ENCODE data around the gene FGF6.

Gene FGF6

GRCh38 chr12:4446335-4446734, 720 bp upstream of the FGF6 start:
- DNase-seq = no peak

DNA sequence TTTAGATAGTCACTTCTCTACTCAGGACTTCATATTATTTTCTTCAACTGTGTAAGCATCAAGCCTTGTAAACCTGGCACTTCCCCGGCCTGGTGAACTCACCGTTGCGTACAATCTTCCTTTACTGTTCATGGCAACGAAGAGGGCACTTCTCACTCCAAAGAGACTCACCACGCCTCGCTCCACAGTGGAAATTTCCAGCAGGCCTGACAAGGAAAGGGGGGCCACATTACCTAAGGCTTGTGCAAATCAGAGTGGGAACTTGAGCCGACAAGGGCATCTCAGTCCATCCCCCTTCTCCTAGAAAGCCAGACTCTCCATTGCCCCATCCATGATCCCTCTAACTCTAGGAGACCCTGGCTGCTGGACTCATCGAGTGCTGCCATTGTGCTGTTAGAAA, 1.6 kb downstream of the FGF6 start:
- no peak for DNase-seq

GRCh38 chr12:4443616-4444015, 2.0 kb downstream of the FGF6 start:
- no peak for DNase-seq

GRCh38 chr12:4441355-4442335, 4.0 kb downstream of the FGF6 start:
- no peak for DNase-seq

- no peak for DNase-seq
Measured at GRCh38 chr12:4440187-4440941, 5.3 kb downstream of the FGF6 start.

GRCh38 chr12:4439736-4440135, 5.9 kb downstream of the FGF6 start:
- DNase-seq = no peak

DNA sequence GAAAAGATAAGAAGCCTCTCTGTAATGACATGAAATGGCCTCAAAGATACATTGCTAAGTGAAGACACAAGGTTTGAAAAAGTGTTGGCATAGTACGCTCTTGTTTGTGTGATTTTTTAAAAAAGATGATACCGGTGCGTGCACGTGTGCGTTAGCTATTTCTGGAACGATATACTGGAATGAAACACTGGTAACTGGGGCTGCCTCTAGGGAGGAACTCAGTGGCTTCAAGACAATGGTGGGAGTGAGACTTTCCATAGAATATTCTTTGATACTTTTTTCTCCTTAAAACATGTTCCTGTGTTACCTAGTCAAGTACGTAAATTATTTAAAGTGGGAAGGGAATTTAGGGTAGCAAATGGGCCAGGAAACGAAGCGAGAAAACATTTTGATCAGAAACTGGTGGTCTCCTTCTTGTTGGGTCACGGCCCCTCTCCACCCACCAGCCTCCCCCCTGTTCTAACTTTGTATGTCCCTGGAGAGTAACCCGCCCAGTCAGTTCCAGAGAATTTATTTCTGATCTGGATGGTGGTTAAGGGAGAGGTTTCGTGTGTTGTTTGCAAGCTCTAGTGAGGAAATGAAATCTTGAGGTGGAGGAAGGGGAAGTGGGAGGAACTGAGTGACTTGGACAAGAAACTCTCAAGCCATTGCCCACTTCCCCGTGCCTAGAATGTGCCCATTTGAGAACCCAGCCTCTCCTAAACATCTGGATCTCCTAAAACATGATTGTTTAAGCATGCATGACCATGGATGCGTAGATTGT, 6.6 kb downstream of the FGF6 start:
- DNase-seq = no peak

DNA sequence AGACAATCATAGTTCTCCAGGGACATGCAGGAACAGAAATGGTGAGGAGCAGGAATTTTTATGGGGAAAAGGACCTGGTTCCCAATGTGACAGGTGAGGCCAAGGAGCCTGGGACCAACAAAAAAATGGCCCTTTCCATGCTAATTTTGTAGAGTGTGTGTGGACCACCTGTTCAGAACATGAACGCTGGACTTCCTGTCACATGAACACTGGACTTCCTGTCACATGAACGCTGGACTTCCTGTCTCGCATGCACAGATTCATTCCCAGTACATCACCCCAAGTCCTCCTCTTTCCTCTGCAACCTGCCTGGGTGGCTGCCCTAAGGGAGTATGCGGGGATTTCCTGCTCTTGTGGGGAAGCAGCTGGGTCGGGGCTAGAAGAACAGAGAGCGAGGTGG, 10.1 kb downstream of the FGF6 start:
- no peak for DNase-seq

DNA sequence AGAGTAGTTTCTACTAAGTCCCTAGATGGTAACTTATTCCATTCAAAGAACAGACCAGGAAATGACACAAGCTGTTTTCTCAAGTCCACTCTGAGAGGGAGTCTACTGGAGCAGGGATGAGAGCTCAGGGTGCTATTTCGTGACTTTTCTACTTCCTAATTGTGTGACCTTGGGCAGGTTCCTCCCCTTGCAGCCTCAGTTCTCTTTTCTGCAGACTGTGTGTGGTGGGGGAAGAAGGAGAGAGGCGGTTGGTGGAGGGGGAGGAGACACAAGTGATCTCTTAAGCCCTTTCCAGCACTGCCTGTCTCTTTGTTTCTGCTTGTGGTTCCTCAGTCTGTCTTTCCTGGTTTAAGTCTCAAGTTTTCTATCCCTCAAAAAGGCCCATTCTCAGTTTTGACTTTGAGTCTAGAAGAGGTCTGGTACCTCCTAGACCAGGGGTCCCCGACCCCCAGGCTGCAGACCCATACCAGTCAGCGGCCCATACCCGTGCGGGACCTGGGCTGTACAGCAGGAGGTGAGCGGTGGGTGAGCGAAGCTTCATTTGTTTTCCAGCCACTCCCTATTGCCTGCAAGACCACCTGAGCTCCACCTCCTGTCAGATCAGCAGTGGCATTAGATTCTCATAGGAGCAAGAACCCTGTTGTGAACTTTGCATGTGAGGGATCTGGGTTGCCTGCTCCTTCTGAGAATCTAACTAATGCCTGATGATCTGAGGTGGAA, 10.7 kb downstream of the FGF6 start:
- DNase-seq = no peak

DNA sequence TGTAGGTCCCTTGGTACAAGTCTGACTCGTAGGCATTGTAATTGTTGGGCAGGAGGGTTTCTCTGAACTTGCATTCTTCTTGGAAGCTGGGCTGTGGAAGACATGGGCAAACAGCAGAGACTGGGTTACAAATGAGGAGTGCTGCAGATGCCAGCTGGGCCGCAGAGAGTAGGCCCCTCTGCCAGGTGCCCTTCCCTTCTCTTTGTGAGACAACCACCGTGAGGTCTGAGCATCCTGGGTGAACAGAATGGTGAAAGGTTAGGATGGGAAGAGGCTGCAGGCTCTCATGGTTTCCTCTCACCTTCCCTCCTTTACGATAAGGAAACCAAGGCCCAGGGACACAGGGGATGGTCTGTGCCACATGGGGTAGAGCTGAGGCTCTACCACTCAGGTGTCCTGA, 11.3 kb downstream of the FGF6 start:
- no peak for DNase-seq

DNA sequence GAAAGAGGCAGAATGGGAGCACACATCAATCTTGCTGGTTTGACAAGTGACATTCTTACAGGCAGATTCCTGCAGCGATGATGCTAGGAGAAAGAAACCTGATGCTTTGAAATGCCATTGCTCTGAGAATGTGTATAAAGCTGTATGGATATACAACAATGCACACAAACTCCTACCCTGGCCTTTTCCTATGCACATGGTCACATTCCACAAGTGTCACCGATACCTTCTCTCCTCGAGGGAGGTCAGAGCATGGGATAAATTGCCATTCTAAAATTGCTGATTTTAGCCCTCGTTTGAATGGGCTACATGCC, 11.9 kb downstream of the FGF6 start:
- no peak for DNase-seq

- DNase-seq = no peak
Measured at GRCh38 chr12:4432878-4433744, 12.5 kb downstream of the FGF6 start.

- no peak for DNase-seq
Measured at GRCh38 chr12:4431866-4432265, 13.7 kb downstream of the FGF6 start.

DNA sequence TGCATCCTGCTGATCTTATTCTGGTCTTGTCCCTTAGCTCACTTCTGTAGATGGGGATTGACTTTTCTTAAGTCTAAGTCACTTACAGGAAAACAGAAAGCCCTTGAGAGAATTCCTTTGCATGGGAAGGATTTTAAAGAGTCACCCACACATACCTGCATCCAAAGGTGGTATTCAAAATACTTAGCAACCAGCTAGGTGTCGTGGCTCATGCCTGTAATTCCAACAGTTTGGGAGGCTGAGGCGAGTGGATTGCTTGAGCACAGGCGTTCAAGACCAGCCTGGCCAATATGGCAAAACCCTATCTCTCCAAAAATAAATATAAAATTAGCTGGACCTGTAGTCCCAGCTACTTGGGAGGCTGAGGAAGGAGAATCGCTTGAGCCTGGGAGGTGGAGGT, 14.2 kb downstream of the FGF6 start:
- DNase-seq = no peak

DNA sequence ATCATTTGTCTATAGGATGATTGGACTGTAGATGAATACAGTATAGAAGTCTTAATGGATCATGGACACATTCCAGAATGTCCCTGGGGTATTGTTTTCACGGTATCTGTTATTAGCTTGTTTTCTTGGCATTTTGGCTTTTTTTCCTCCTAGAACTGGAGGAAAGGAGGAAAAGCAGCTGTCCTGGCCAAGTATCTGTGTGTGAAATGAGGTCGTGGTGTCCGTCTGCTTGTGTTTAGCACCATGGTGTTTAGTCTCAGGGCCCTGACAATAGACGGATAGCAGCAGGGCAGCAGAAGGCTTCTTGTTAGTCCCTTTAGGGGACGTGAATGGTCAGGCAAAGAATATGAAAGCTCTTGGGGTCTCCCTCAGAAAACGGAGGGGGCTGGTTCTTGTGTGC, 21.2 kb downstream of the FGF6 start:
- DNase-seq = no peak

DNA sequence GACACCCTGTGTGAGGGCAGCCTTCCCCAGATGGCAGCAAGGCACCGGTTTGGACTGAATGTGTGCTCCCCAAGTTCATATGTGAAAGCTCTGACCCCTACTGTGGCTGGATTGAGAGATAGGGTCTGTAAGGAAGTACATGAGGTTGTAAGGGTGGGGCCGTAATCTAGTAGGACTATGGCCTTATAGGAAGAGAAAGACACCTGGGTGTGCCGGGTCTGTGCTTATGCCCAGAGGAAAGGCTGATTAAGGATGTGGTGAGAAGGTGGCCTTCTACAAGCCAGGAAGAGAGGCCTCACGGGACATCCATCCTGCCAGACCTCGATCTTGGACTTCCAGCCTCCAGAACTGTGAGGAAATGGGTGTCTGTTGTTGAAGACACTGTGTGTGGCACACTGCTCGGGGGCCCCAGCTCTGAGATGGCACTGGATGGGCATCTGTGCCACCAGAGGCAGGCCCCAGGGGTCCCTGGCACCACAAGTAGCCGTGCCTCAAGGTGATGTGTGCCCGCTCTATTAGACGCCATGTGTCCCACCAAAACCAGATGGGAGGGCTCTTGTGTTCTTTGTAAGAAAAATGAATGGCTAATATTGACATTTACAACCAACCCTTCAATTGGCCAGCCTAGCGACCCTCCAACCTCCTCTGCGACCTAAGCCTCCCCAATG, 22.0 kb downstream of the FGF6 start:
- no peak for DNase-seq

- no peak for DNase-seq
Measured at GRCh38 chr12:4422985-4423384, 22.6 kb downstream of the FGF6 start.

- DNase-seq = peak; percentile 12 to 29
Measured at GRCh38 chr12:4421590-4422031, 24.0 kb downstream of the FGF6 start.

GRCh38 chr12:4420138-4420670, 25.4 kb downstream of the FGF6 start:
- DNase-seq = no peak

- no peak for DNase-seq
Measured at GRCh38 chr12:4418913-4419312, 26.7 kb downstream of the FGF6 start.

DNA sequence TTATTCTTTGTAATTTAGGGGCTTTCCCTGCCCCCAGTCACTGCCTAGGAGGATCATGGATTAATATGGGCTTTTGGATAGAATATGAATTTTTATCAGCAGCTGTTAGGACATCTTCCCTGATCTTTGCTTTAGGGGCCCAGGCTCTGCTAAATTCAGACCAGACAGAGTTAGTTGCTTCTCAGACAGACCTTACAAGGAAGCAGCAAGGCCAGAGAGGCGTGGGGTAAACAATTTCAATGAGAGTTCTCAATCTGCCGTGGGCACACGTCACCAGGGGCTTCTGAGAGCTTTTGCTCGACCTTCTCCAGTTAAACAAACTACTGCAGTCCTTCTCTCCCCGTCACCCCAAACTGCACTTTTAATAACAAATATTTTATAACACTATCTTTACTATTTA, 27.7 kb downstream of the FGF6 start:
- no peak for DNase-seq
